Suprapubic skin (tissue), 4 donors: Measurements from ENCODE around the gene AUTS2. TPM values are rescaled to one million over a fixed set of nuclear protein-coding genes. Genes with fewer than 3 reads are reported as not detected.

ENCODE experiments used
- DNase-seq, 2 donors: peaks; one replicate each; pipeline ENCODE4 v3.0.0-alpha.2; 2019; ENCODE audit warnings: low spot score in 2 of 2
- H3K27ac ChIP-seq: fragments of 200-600 bp; sonication (generic); one replicate; pipeline ENCODE4 v1.5.1; 2019
- H3K27me3 ChIP-seq: fragments of 200-600 bp; sonication (generic); one replicate; pipeline ENCODE4 v1.5.1; 2019
- H3K36me3 ChIP-seq: fragments of 200-600 bp; sonication (generic); one replicate; pipeline ENCODE4 v1.5.1; 2019
- H3K4me1 ChIP-seq: fragments of 200-600 bp; sonication (generic); one replicate; pipeline ENCODE4 v1.5.1; 2019
- H3K4me3 ChIP-seq: fragments of 200-600 bp; sonication (generic); one replicate; pipeline ENCODE4 v1.5.1; 2019; ENCODE audit warnings: mild to moderate bottlenecking
- H3K9me3 ChIP-seq: fragments of 200-600 bp; sonication (generic); one replicate; pipeline ENCODE4 v1.5.1; 2019
- EP300 ChIP-seq: sonication (generic); formaldehyde crosslinking; IDR thresholded peaks from one replicate; pipeline ENCODE4 v1.6.1; 2017; ENCODE audit warnings: antibody characterized with exemption
- POLR2A ChIP-seq, 2 donors: fragments of 450-650 bp; IDR thresholded peaks; one replicate each; pipeline ENCODE4 v1.6.1; 2017; ENCODE audit warnings: antibody characterized with exemption in 2 of 2, mild to moderate bottlenecking in 2 of 2, moderate library complexity in 2 of 2
- POLR2AphosphoS5 ChIP-seq, 3 donors: sonication (generic); formaldehyde crosslinking; IDR thresholded peaks; one replicate each; pipeline ENCODE4 v1.6.1; 2017; ENCODE audit warnings: antibody characterized with exemption in 3 of 3
- WGBS: methylation state at CpG from one replicate; pipeline ENCODE4 v1.1.5; 2018; 5-methylcytosine and 5-hydroxymethylcytosine counted together
- total RNA-seq, 4 donors: library from RNA; depleted of rRNA; stranded (reverse); fragments of >200 nt; gene quantifications; one replicate each; pipeline ENCODE4 v1.1.0, GENCODE V29; 2016
- TF ChIP-seq, protein P1 (sequence below), 2 donors: fragments of 200-600 bp in 1 of 2; fragments of 450-650 bp in 1 of 2; sonication (generic) in 1 of 2; IDR thresholded peaks; one replicate each; pipeline ENCODE4 v1.5.1; 2016 to 2019; ENCODE audit warnings: antibody characterized with exemption in 2 of 2, mild to moderate bottlenecking in 1 of 2, moderate library complexity in 1 of 2

The AUTS2 gene
- total RNA-seq, 4 donors from 2014 or later, result 31.0 to 102 (median 56.4) TPM

- no peaks in the 10 kb centered on the region for H3K9me3 ChIP-seq
- no peak for DNase-seq
- 51% methylated on average over 6 of the region's 6 CpGs for WGBS
- no peaks in the 10 kb centered on the region for H3K4me1 ChIP-seq
- no peaks in the 10 kb centered on the region for H3K27me3 ChIP-seq
- no peak overlapping the region for H3K27ac ChIP-seq
- H3K36me3 ChIP-seq, result no peaks in the 10 kb centered on the region
- TF ChIP-seq, protein P1, sequence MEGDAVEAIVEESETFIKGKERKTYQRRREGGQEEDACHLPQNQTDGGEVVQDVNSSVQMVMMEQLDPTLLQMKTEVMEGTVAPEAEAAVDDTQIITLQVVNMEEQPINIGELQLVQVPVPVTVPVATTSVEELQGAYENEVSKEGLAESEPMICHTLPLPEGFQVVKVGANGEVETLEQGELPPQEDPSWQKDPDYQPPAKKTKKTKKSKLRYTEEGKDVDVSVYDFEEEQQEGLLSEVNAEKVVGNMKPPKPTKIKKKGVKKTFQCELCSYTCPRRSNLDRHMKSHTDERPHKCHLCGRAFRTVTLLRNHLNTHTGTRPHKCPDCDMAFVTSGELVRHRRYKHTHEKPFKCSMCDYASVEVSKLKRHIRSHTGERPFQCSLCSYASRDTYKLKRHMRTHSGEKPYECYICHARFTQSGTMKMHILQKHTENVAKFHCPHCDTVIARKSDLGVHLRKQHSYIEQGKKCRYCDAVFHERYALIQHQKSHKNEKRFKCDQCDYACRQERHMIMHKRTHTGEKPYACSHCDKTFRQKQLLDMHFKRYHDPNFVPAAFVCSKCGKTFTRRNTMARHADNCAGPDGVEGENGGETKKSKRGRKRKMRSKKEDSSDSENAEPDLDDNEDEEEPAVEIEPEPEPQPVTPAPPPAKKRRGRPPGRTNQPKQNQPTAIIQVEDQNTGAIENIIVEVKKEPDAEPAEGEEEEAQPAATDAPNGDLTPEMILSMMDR (IDR thresholded peaks at IDR 0.05), result no peak
- no peak for TF ChIP-seq POLR2A (IDR thresholded peaks at IDR 0.05)
- no peak for TF ChIP-seq POLR2AphosphoS5 (IDR thresholded peaks at IDR 0.05)
- TF ChIP-seq EP300, result no peak
- H3K4me3 ChIP-seq, result no peak overlapping the region
Observed at GRCh38 chr7:69847921-69848612, 249.8 kb downstream of the AUTS2 start.

- no peaks in the 10 kb centered on the region for H3K4me1 ChIP-seq
- no peaks in the 10 kb centered on the region for H3K9me3 ChIP-seq
- TF ChIP-seq POLR2A (IDR thresholded peaks at IDR 0.05), result no peak
- no peak for TF ChIP-seq EP300
- no peak for TF ChIP-seq POLR2AphosphoS5 (IDR thresholded peaks at IDR 0.05)
- TF ChIP-seq, protein P1 (IDR thresholded peaks at IDR 0.05), result no peak
- H3K27ac ChIP-seq, result no peak overlapping the region
- no peak for DNase-seq
- no peaks in the 10 kb centered on the region for H3K27me3 ChIP-seq
- H3K4me3 ChIP-seq, result no peak overlapping the region
- WGBS, result 77% methylated on average over 2 of the region's 2 CpGs
- no peaks in the 10 kb centered on the region for H3K36me3 ChIP-seq
Observed at GRCh38 chr7:69849268-69849667, 251.0 kb downstream of the AUTS2 start.

DNA sequence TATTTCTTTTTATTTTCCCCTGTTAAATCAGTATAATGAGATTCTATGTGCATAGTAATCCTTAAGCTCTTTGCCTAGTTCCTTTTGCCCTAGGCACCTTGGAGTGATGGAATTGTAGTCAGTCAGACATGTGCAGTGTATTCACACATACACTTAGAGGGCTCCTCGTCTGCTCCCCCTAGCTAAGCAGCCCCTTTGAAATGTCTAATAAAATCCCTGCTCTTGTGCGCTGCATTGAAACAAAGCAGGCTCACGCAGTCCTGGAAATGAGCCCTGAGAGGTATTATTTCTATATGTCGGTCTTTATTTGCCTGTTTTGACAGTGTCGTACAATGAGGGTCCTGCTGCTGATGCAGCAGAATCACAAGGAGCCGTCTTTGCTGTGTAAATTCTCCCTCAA, 258.7 kb downstream of the AUTS2 start:
- 93% methylated on average over 6 of the region's 6 CpGs for WGBS
- Histone ChIP-seq H3K4me3 (no peak overlapping the region), H3K4me1 (peaks cover 5% of the 10 kb centered on the region), H3K27me3 (no peaks in the 10 kb centered on the region), H3K27ac (no peak overlapping the region), H3K9me3 (no peaks in the 10 kb centered on the region), H3K36me3 (no peaks in the 10 kb centered on the region)
- DNase-seq, result no peak
- TF ChIP-seq, protein P1 (IDR thresholded peaks at IDR 0.05), result no peak
- no peak for TF ChIP-seq POLR2AphosphoS5 (IDR thresholded peaks at IDR 0.05)
- no peak for TF ChIP-seq EP300
- no peak for TF ChIP-seq POLR2A (IDR thresholded peaks at IDR 0.05)

DNA sequence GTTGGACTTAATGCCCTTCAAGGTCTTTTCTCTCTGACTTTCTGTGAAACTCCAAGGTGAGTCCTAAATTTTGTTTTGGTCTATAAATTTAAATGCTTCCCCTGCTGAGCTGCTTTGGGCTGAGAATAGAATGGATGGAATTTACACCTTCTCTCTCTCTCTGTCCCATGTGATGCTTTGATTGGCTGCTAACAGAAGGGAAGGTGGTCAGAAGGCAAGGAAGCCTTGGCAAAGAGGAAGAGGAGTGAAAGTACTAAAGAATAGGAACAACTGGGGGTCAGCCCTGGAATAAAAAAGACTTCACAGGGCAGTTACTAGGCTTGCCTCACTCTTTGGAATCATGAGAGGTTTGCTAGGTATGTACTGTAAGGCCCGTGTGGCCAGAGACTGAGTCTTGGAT, 260.2 kb downstream of the AUTS2 start:
- DNase-seq, result no peak
- Histone ChIP-seq H3K36me3 (no peaks in the 10 kb centered on the region), H3K27ac (no peak overlapping the region), H3K4me3 (no peak overlapping the region), H3K4me1 (peaks cover 5% of the 10 kb centered on the region), H3K9me3 (no peaks in the 10 kb centered on the region), H3K27me3 (no peaks in the 10 kb centered on the region)
- WGBS, result 92% methylated on average over 1 of the region's 1 CpG
- no peak for TF ChIP-seq POLR2AphosphoS5 (IDR thresholded peaks at IDR 0.05)
- no peak for TF ChIP-seq EP300
- TF ChIP-seq, protein P1 (IDR thresholded peaks at IDR 0.05), result no peak
- TF ChIP-seq POLR2A (IDR thresholded peaks at IDR 0.05), result no peak

DNA sequence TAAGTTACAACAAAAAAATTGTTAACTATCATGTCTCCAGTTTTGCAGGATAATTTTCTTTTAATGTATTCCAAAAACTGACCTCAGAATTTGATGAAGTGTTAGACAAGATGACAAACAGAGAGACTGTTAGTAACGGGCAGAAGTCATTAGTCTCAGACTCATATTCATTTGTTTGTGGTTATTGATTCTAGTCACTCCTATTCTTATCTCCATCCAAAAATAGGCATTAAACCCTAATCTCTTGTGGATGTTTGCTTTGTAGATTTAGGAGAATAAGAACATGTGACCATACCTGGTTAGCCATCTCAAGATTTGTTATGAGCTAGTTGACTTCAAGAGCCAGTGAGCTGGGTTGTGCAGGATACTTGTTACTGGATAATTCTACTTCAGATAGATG, 261.1 kb downstream of the AUTS2 start:
- Histone ChIP-seq H3K4me3 (no peak overlapping the region), H3K27ac (no peak overlapping the region), H3K27me3 (no peaks in the 10 kb centered on the region), H3K36me3 (no peaks in the 10 kb centered on the region), H3K9me3 (no peaks in the 10 kb centered on the region), H3K4me1 (peaks cover 5% of the 10 kb centered on the region)
- no peak for DNase-seq
- TF ChIP-seq EP300 (no peak), POLR2AphosphoS5 (IDR thresholded peaks at IDR 0.05) (no peak), POLR2A (IDR thresholded peaks at IDR 0.05) (no peak)
- TF ChIP-seq, protein P1 (IDR thresholded peaks at IDR 0.05), result no peak
- 77% methylated on average over 1 of the region's 1 CpG for WGBS
